ENCODE measurements around the gene SRRM2.

SRRM2 gene

GRCh38 chr16:2777231-2777902 is 24.9 kb downstream of the SRRM2 start, which contains the start of gene ELOB:
Gene ELOB, minus strand, starts transcription at chr16:2777280. Its CDS starts 41 bp downstream, at chr16:2777239.
- DNase-seq (ENCODE audit: low spot score) = peak; percentile 98

- no peak for DNase-seq (ENCODE audit: low spot score)
Measured at GRCh38 chr16:2777903-2778629, 25.6 kb downstream of the SRRM2 start.

- DNase-seq (ENCODE audit: low spot score) = no peak
Measured at GRCh38 chr16:2778630-2778958, 26.2 kb downstream of the SRRM2 start.

GRCh38 chr16:2779151-2779920 is 26.9 kb downstream of the SRRM2 start:
- DNase-seq (ENCODE audit: low spot score) = no peak

- no peak for DNase-seq (ENCODE audit: low spot score)
Measured at GRCh38 chr16:2779978-2780898, 27.8 kb downstream of the SRRM2 start.

GRCh38 chr16:2782583-2783351 is 30.3 kb downstream of the SRRM2 start:
- no peak for DNase-seq (ENCODE audit: low spot score)

- DNase-seq (ENCODE audit: low spot score) = no peak
Measured at GRCh38 chr16:2783581-2784357, 31.3 kb downstream of the SRRM2 start.

- peak; percentile 27 for DNase-seq (ENCODE audit: low spot score)
Measured at GRCh38 chr16:2784358-2785100, 32.1 kb downstream of the SRRM2 start.

- peak; percentile 43 for DNase-seq (ENCODE audit: low spot score)
Measured at GRCh38 chr16:2785101-2785991, 32.9 kb downstream of the SRRM2 start.

GRCh38 chr16:2786061-2786825 is 33.8 kb downstream of the SRRM2 start:
- no peak for DNase-seq (ENCODE audit: low spot score)

GRCh38 chr16:2786826-2787151 is 34.4 kb downstream of the SRRM2 start:
- DNase-seq (ENCODE audit: low spot score) = no peak

- no peak for DNase-seq (ENCODE audit: low spot score)
Measured at GRCh38 chr16:2787406-2787805, 35.0 kb downstream of the SRRM2 start, which contains the start of gene PRSS33. Gene PRSS33, minus strand, starts transcription at chr16:2787560. Its CDS starts 1,013 bp downstream, at chr16:2786547.

- DNase-seq (ENCODE audit: low spot score) = no peak
Measured at GRCh38 chr16:2787961-2788360, 35.5 kb downstream of the SRRM2 start.

- DNase-seq (ENCODE audit: low spot score) = peak; percentile 9
Measured at GRCh38 chr16:2790631-2791030, 38.2 kb downstream of the SRRM2 start.

GRCh38 chr16:2791174-2791573 is 38.7 kb downstream of the SRRM2 start:
- peak; percentile 16 for DNase-seq (ENCODE audit: low spot score)

- DNase-seq (ENCODE audit: low spot score) = no peak
Measured at GRCh38 chr16:2792940-2793339, 40.5 kb downstream of the SRRM2 start.

GRCh38 chr16:2795395-2796143 is 43.1 kb downstream of the SRRM2 start:
- DNase-seq (ENCODE audit: low spot score) = no peak

Measured in D341Med (cell line).